Erythroblast (primary cell): ENCODE measurements around the gene EYS.

ENCODE experiments used
- GATA1 ChIP-seq: IDR thresholded peaks from 2 replicates; pipeline ENCODE4 v1.6.1; 2011; ENCODE audit warnings: low read depth, mild to moderate bottlenecking, control low read depth, low read length, moderate library complexity
- POLR2A ChIP-seq: IDR thresholded peaks from 2 replicates; pipeline ENCODE4 v1.6.1; 2011; ENCODE audit warnings: mild to moderate bottlenecking, low read length

- TF ChIP-seq POLR2A (no peak), GATA1 (no peak)
Measured at GRCh38 chr6:63999613-64000012, 1707.4 kb downstream of the EYS start.
